MM.1S (cell line): ENCODE results near the gene TRPM2.

Source experiments
- DNase-seq: peaks from one replicate; pipeline ENCODE4 v3.0.0-alpha.2; 2015
- H2AFZ ChIP-seq: fragments of 300-600 bp; sonication (generic); 2 replicates; pipeline ENCODE4 v1.6.0; 2016; ENCODE audit warnings: antibody characterized with exemption, low read length
- H3F3A ChIP-seq: fragments of 300-600 bp; sonication (generic); 2 replicates; pipeline ENCODE4 v1.6.1; 2016; ENCODE audit warnings: mild to moderate bottlenecking, antibody characterized with exemption, low read length, moderate library complexity, mixed read lengths; ENCODE audit not compliant: insufficient read depth
- H3K27ac ChIP-seq: fragments of 300-600 bp; sonication (generic); 2 replicates; pipeline ENCODE4 v1.5.1; 2016; ENCODE audit warnings: mild to moderate bottlenecking, low read length
- H3K27me3 ChIP-seq: fragments of 300-600 bp; sonication (generic); replicated peaks from 2 replicates; pipeline ENCODE4 v1.6.0; 2016; ENCODE audit warnings: low read length; ENCODE audit not compliant: insufficient read depth
- H3K36me3 ChIP-seq: fragments of 300-600 bp; sonication (generic); replicated peaks from 2 replicates; pipeline ENCODE4 v1.6.1; 2016; ENCODE audit warnings: mild to moderate bottlenecking, low read length, mixed read lengths; ENCODE audit not compliant: insufficient read depth
- H3K4me1 ChIP-seq: fragments of 300-600 bp; sonication (generic); 2 replicates; pipeline ENCODE4 v1.6.1; 2016; ENCODE audit warnings: low read length, mixed read lengths
- H3K4me2 ChIP-seq: fragments of 300-600 bp; sonication (generic); 2 replicates; pipeline ENCODE4 v1.6.0; 2016; ENCODE audit warnings: low read depth, low read length
- H3K4me3 ChIP-seq: fragments of 300-600 bp; sonication (generic); 2 replicates; pipeline ENCODE4 v1.5.1; 2016; ENCODE audit warnings: low read length, mixed read lengths
- H3K79me2 ChIP-seq: fragments of 300-600 bp; sonication (generic); 2 replicates; pipeline ENCODE4 v1.6.1; 2016; ENCODE audit warnings: mixed run types, low read length, mixed read lengths
- H3K9ac ChIP-seq: fragments of 300-600 bp; sonication (generic); 2 replicates; pipeline ENCODE4 v1.6.1; 2016; ENCODE audit warnings: low read length, mixed read lengths
- H3K9me2 ChIP-seq: fragments of 300-600 bp; sonication (generic); replicated peaks from 2 replicates; pipeline ENCODE4 v1.6.1; 2016; ENCODE audit warnings: mild to moderate bottlenecking, low read length, mixed read lengths; ENCODE audit not compliant: insufficient read depth
- H3K9me3 ChIP-seq: fragments of 300-600 bp; sonication (generic); replicated peaks from 2 replicates; pipeline ENCODE4 v1.6.1; 2016; ENCODE audit warnings: mild to moderate bottlenecking, low read length, mixed read lengths; ENCODE audit not compliant: insufficient read depth
- H4K20me1 ChIP-seq: fragments of 300-600 bp; sonication (generic); 2 replicates; pipeline ENCODE4 v1.6.1; 2016; ENCODE audit warnings: mild to moderate bottlenecking, low read length, moderate library complexity, mixed read lengths; ENCODE audit not compliant: insufficient read depth
- CTCF ChIP-seq: fragments of 300-600 bp; sonication (generic); IDR thresholded peaks from 2 replicates; pipeline ENCODE4 v1.5.1; 2016; ENCODE audit warnings: antibody characterized with exemption, low read length, mixed read lengths
- EZH2 ChIP-seq: fragments of 300-600 bp; sonication (generic); optimal IDR thresholded peaks from 2 replicates; pipeline ENCODE3; 2017; ENCODE audit warnings: low read depth, mild to moderate bottlenecking, antibody characterized with exemption, low read length, mixed read lengths
- EZH2phosphoT487 ChIP-seq: fragments of 300-600 bp; sonication (generic); IDR thresholded peaks from 2 replicates; pipeline ENCODE4 v1.6.1; 2018; ENCODE audit warnings: antibody characterized with exemption, low read length

The TRPM2 gene

GRCh38 chr21:44318489-44319285 lies 34.7 kb upstream of the TRPM2 start:
- TF ChIP-seq CTCF (no peak), EZH2 (no peak), EZH2phosphoT487 (no peak)
- no peaks in the 10 kb centered on the region for H3K36me3 ChIP-seq
- no peaks in the 10 kb centered on the region for H3K9me2 ChIP-seq
- no peaks in the 10 kb centered on the region for H4K20me1 ChIP-seq
- H3K4me2 ChIP-seq, result no peak overlapping the region
- no peaks in the 10 kb centered on the region for H3K27me3 ChIP-seq
- no peaks in the 10 kb centered on the region for H3K4me1 ChIP-seq
- no peaks in the 10 kb centered on the region for H3F3A ChIP-seq
- no peak overlapping the region for H3K27ac ChIP-seq
- no peak overlapping the region for H3K4me3 ChIP-seq
- no peak overlapping the region for H2AFZ ChIP-seq
- no peak for DNase-seq
- no peak overlapping the region for H3K9ac ChIP-seq
- H3K79me2 ChIP-seq, result no peaks in the 10 kb centered on the region
- no peaks in the 10 kb centered on the region for H3K9me3 ChIP-seq

DNA sequence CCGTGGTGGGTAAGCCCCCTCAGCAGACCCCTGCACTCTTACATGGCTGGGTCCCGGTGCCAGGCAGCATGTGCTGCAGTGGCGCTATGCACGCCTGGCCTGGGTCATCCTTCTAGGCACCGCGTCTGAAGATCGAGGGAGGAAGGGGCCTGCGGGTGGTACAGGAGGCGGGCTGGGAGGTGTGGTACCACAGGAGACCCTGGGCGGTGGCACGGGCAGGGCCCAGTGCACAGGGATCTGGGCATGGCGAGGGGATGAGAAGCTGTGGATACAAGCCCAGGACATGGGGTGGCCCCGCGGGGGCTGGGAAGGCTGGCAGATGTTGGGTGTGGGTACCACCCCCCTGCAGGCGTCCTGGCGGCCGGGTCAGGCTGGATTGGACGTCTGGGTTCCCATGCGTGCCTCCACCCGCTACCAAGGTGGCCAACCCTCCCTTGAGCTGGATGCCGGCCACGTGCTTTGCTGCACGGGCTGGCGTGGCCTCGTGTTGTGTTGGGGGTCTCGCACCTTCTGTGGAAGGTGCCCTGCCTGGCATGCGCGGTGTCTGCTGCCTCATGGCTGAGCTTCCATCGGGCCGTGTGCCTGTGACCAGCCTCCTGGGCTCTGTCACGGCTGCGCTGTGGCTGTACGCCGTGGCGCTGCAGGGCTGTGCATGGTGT lies 33.9 kb upstream of the TRPM2 start:
- H2AFZ ChIP-seq, result no peak overlapping the region
- H3F3A ChIP-seq, result no peaks in the 10 kb centered on the region
- TF ChIP-seq CTCF, result no peak
- TF ChIP-seq EZH2, result no peak
- H3K4me2 ChIP-seq, result no peak overlapping the region
- H3K9me2 ChIP-seq, result no peaks in the 10 kb centered on the region
- H3K27ac ChIP-seq, result no peak overlapping the region
- no peaks in the 10 kb centered on the region for H3K9me3 ChIP-seq
- H3K9ac ChIP-seq, result no peak overlapping the region
- H4K20me1 ChIP-seq, result no peaks in the 10 kb centered on the region
- H3K27me3 ChIP-seq, result no peaks in the 10 kb centered on the region
- no peaks in the 10 kb centered on the region; the same call in 1 of the 2 replicates for H3K36me3 ChIP-seq
- no peak for DNase-seq
- H3K4me3 ChIP-seq, result no peak overlapping the region
- no peaks in the 10 kb centered on the region for H3K79me2 ChIP-seq
- H3K4me1 ChIP-seq, result no peaks in the 10 kb centered on the region

DNA sequence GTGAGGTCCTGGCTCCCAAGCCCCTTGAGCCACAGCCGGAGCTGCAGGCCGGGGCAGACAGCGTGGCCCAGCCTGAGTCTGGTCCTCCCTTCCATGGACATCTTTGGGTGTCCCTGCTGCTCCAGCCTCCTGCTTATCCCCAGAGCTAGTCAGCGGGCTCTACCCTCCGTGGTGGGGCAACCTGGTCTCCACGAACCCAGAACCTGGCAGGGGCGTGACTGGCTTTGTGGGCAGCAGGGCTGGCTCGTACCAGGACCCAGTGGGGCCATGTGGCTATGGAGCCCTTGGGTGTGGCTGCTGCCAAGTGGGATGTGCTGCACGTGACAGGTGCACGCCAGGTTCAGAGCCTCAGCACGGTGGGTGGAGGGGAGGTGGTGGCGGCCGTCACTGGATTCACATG lies 32.6 kb upstream of the TRPM2 start:
- H3K4me3 ChIP-seq, result no peak overlapping the region
- H3K9me3 ChIP-seq, result no peaks in the 10 kb centered on the region
- no peaks in the 10 kb centered on the region for H3F3A ChIP-seq
- no peaks in the 10 kb centered on the region for H3K79me2 ChIP-seq
- H3K27ac ChIP-seq, result no peak overlapping the region
- no peaks in the 10 kb centered on the region for H3K9me2 ChIP-seq
- DNase-seq, result no peak
- no peak overlapping the region for H2AFZ ChIP-seq
- H3K36me3 ChIP-seq, result no peaks in the 10 kb centered on the region; the same call in 1 of the 2 replicates
- no peaks in the 10 kb centered on the region for H3K4me1 ChIP-seq
- no peak overlapping the region for H3K4me2 ChIP-seq
- TF ChIP-seq EZH2 (no peak), CTCF (no peak), EZH2phosphoT487 (no peak)
- no peaks in the 10 kb centered on the region for H3K27me3 ChIP-seq
- no peak overlapping the region for H3K9ac ChIP-seq
- H4K20me1 ChIP-seq, result no peaks in the 10 kb centered on the region
